SU-DHL-6 (cell line): ENCODE measurements around the gene SNX18.
"Not testable (repeated sequence)": the region's sequence is repeated elsewhere in the genome, so short reads cannot be mapped to it uniquely, and the experiment has no call there.

Source experiments
- H2AFZ ChIP-seq: fragments of 200-600 bp; sonication (generic); 2 replicates; pipeline ENCODE4 v1.6.1; 2014; ENCODE audit warnings: low read depth, mild to moderate bottlenecking, moderate library complexity, mixed read lengths, antibody characterized with exemption, low read length; ENCODE audit not compliant: severe bottlenecking
- H3F3A ChIP-seq: fragments of 200-600 bp; shearing (Covaris generic); 2 replicates; pipeline ENCODE4 v1.6.0; 2016; ENCODE audit warnings: antibody characterized with exemption, mild to moderate bottlenecking; ENCODE audit not compliant: insufficient read depth
- H3K27ac ChIP-seq: fragments of 200-600 bp; sonication (generic); 2 replicates; pipeline ENCODE4 v1.5.1; 2016; ENCODE audit warnings: low read depth, mild to moderate bottlenecking, low read length, moderate library complexity, mixed read lengths
- H3K27me3 ChIP-seq: fragments of 200-600 bp; sonication (generic), shearing (Covaris generic); 2 replicates; pipeline ENCODE4 v1.6.0; 2014; ENCODE audit warnings: mild to moderate bottlenecking, low read length
- H3K36me3 ChIP-seq: fragments of 200-600 bp; sonication (generic); 2 replicates; pipeline ENCODE4 v1.6.1; 2014; ENCODE audit warnings: mild to moderate bottlenecking, low read length, mixed read lengths
- H3K4me2 ChIP-seq: fragments of 300-600, 200-600 bp; shearing (Covaris generic), sonication (generic); 2 replicates; pipeline ENCODE4 v1.6.0; 2014; ENCODE audit warnings: low read length, low read depth, mild to moderate bottlenecking; ENCODE audit not compliant: poor library complexity, severe bottlenecking
- H3K4me3 ChIP-seq: fragments of 200-600 bp; sonication (generic); 2 replicates; pipeline ENCODE4 v1.5.1; 2014; ENCODE audit warnings: antibody characterized with exemption, low read length, mild to moderate bottlenecking, mixed read lengths; ENCODE audit not compliant: insufficient read depth, poor library complexity, severe bottlenecking
- H3K79me2 ChIP-seq: fragments of 200-600 bp; sonication (generic); 2 replicates; pipeline ENCODE4 v1.6.1; 2014; ENCODE audit warnings: mild to moderate bottlenecking, low read length, moderate library complexity; ENCODE audit not compliant: insufficient read depth
- H3K9ac ChIP-seq: fragments of 200-600 bp; sonication (generic); 2 replicates; pipeline ENCODE4 v1.7.0; 2014; ENCODE audit warnings: mild to moderate bottlenecking, low read length
- H3K9me2 ChIP-seq: fragments of 200-600 bp; sonication (generic); replicated peaks from 2 replicates; pipeline ENCODE4 v1.6.1; 2014; ENCODE audit warnings: low read length; ENCODE audit not compliant: insufficient read depth
- H3K9me3 ChIP-seq: fragments of 200-600 bp; sonication (generic); 2 replicates; pipeline ENCODE4 v1.6.1; 2014; ENCODE audit warnings: low read length, mixed read lengths; ENCODE audit not compliant: insufficient read depth
- H4K20me1 ChIP-seq: fragments of 200-600 bp; sonication (generic); 2 replicates; pipeline ENCODE4 v1.6.1; 2014; ENCODE audit warnings: low read depth, mild to moderate bottlenecking, antibody characterized with exemption, low read length, moderate library complexity, mixed read lengths
- EZH2phosphoT487 ChIP-seq: fragments of 200-600 bp; sonication (generic), shearing (Covaris generic); conservative IDR thresholded peaks from 2 replicates; pipeline ENCODE4 v1.6.1; 2018; ENCODE audit warnings: mild to moderate bottlenecking, antibody characterized with exemption, low read length, moderate library complexity, mixed read lengths
- TF ChIP-seq, protein P1 (sequence below): fragments of 200-600 bp; sonication (generic); IDR thresholded peaks from one replicate; pipeline ENCODE4 v1.5.1; 2017; ENCODE audit warnings: antibody characterized with exemption, mild to moderate bottlenecking, low read length, moderate library complexity; ENCODE audit not compliant: insufficient read depth, poor library complexity, severe bottlenecking

The SNX18 gene

DNA sequence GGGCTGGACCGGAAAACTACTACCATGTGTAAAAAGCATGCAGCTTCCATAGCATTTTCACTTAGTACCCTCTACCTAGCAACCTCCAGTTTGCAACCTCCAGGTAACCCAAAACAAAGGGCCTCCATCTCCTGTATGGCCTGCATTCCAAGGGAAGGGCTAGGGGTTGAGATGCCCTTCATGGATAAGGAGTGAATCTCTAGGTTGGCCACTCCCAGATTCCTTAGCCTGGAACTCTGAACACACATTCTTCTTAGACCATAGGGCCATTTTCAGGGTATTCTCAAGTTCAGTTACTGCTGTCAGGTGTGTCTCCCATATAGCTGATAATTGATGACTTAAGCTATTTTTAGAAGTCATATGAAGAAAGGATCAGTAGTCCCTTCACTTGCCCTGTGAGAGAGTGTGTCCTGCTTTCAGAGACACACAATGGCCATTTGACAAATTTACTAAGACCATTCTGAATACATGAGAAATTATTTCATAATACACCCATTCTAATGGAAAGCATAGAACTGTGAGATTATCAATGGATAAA is 39.5 kb upstream of the SNX18 start:
- Histone ChIP-seq H3K79me2 (no peaks in the 10 kb centered on the region), H4K20me1 (no peaks in the 10 kb centered on the region), H3K9ac (no peak overlapping the region), H3K27me3 (no peaks in the 10 kb centered on the region), H3K9me3 (0 out of 2 replicates have a peak, but pooled peaks cover 4% of the 10 kb centered on the region), H3K4me3 (no peak overlapping the region), H2AFZ (no peak overlapping the region), H3K27ac (no peak overlapping the region), H3K36me3 (no peaks in the 10 kb centered on the region), H3F3A (no peaks in the 10 kb centered on the region), H3K9me2 (no peaks in the 10 kb centered on the region), H3K4me2 (no peak overlapping the region)
- no peak for TF ChIP-seq EZH2phosphoT487
- TF ChIP-seq, protein P1, sequence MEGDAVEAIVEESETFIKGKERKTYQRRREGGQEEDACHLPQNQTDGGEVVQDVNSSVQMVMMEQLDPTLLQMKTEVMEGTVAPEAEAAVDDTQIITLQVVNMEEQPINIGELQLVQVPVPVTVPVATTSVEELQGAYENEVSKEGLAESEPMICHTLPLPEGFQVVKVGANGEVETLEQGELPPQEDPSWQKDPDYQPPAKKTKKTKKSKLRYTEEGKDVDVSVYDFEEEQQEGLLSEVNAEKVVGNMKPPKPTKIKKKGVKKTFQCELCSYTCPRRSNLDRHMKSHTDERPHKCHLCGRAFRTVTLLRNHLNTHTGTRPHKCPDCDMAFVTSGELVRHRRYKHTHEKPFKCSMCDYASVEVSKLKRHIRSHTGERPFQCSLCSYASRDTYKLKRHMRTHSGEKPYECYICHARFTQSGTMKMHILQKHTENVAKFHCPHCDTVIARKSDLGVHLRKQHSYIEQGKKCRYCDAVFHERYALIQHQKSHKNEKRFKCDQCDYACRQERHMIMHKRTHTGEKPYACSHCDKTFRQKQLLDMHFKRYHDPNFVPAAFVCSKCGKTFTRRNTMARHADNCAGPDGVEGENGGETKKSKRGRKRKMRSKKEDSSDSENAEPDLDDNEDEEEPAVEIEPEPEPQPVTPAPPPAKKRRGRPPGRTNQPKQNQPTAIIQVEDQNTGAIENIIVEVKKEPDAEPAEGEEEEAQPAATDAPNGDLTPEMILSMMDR, result no peak

GRCh38 chr5:54480296-54480695 is 37.3 kb upstream of the SNX18 start:
- Histone ChIP-seq H3K27ac (no peak overlapping the region), H3K4me3 (no peak overlapping the region), H2AFZ (no peak overlapping the region), H4K20me1 (no peaks in the 10 kb centered on the region), H3K27me3 (no peaks in the 10 kb centered on the region), H3K79me2 (no peaks in the 10 kb centered on the region), H3K4me2 (no peak overlapping the region), H3K36me3 (no peaks in the 10 kb centered on the region), H3F3A (no peaks in the 10 kb centered on the region), H3K9me2 (no peaks in the 10 kb centered on the region), H3K9ac (no peak overlapping the region), H3K9me3 (0 out of 2 replicates have a peak, but pooled peaks cover 4% of the 10 kb centered on the region)
- no peak for TF ChIP-seq EZH2phosphoT487
- TF ChIP-seq, protein P1, result no peak

GRCh38 chr5:54484219-54484894 is 33.2 kb upstream of the SNX18 start:
- H3K4me3 ChIP-seq, result no peak overlapping the region
- H3K79me2 ChIP-seq, result no peaks in the 10 kb centered on the region
- no peaks in the 10 kb centered on the region for H3K9me3 ChIP-seq
- no peak overlapping the region for H3K27ac ChIP-seq
- no peak overlapping the region for H3K4me2 ChIP-seq
- no peaks in the 10 kb centered on the region for H3F3A ChIP-seq
- no peaks in the 10 kb centered on the region for H3K36me3 ChIP-seq
- no peaks in the 10 kb centered on the region for H4K20me1 ChIP-seq
- H3K9ac ChIP-seq, result no peak overlapping the region
- H2AFZ ChIP-seq, result no peak overlapping the region
- no peaks in the 10 kb centered on the region for H3K27me3 ChIP-seq
- H3K9me2 ChIP-seq, result no peaks in the 10 kb centered on the region
- TF ChIP-seq, protein P1, result no peak
- TF ChIP-seq EZH2phosphoT487, result no peak

DNA sequence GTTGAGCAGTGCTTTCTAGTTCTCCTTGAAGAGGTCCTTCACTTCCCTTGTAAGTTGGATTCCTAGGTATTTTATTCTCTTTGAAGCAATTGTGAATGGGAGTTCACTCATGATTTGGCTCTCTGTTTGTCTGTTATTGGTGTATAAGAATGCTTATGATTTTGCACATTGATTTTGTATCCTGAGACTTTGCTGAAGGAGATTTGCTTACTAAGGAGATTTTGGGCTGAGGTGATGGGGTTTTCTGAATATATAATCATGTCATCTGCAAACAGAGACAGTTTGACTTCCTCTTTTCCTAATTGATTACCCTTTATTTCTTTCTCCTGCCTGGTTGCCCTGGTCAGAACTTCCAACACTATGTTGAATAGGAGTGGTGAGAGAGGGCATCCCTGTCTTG is 31.9 kb upstream of the SNX18 start:
- not testable (repeated sequence) for H3K9ac ChIP-seq, H3K79me2 ChIP-seq, H3K36me3 ChIP-seq, H3F3A ChIP-seq, H3K27ac ChIP-seq, H2AFZ ChIP-seq, H4K20me1 ChIP-seq, H3K27me3 ChIP-seq, H3K4me2 ChIP-seq, H3K9me2 ChIP-seq, H3K9me3 ChIP-seq, H3K4me3 ChIP-seq

- not testable (repeated sequence) for H3F3A ChIP-seq, H3K9me2 ChIP-seq
These were observed 27.9 kb upstream of the SNX18 start for GRCh38 chr5:54489648-54489979.

More at GRCh38 chr5:54489648-54489979, 27.9 kb upstream of the SNX18 start:
- not testable (repeated sequence) for H2AFZ ChIP-seq, H3K36me3 ChIP-seq, H3K27ac ChIP-seq, H3K79me2 ChIP-seq, H3K27me3 ChIP-seq, H3K9ac ChIP-seq, H3K4me2 ChIP-seq, H4K20me1 ChIP-seq, H3K9me3 ChIP-seq, H3K4me3 ChIP-seq
